Mesenchymal stem cell (in vitro differentiated cells and primary cell): ENCODE measurements around the gene HLA-DRA.
"Not testable (repeated sequence)": the region's sequence is repeated elsewhere in the genome, so short reads cannot be mapped to it uniquely, and the experiment has no call there.

Source experiments
- DNase-seq: peaks from one replicate; pipeline ENCODE4 v3.0.0-alpha.2; 2013
- H2AFZ ChIP-seq: one replicate; pipeline ENCODE4 v1.6.1; 2013; ENCODE audit warnings: low read depth, mild to moderate bottlenecking, control low read depth, inconsistent platforms, low read length, moderate library complexity
- H2AK5ac ChIP-seq: 2 replicates; pipeline ENCODE4 v1.6.1; 2013; ENCODE audit warnings: low read length, moderate library complexity, mild to moderate bottlenecking, inconsistent platforms; ENCODE audit not compliant: severe bottlenecking
- H2BK120ac ChIP-seq: one replicate; pipeline ENCODE4 v1.6.1; 2013; ENCODE audit warnings: low read depth, mild to moderate bottlenecking, inconsistent platforms, low read length, moderate library complexity
- H2BK12ac ChIP-seq, 2 experiments: one replicate each; pipeline ENCODE4 v1.6.1; 2013; ENCODE audit warnings: inconsistent platforms in 2 of 2, low read length in 2 of 2, mild to moderate bottlenecking in 2 of 2, moderate library complexity in 2 of 2, control low read depth in 1 of 2
- H2BK15ac ChIP-seq: one replicate; pipeline ENCODE4 v1.6.1; 2013; ENCODE audit warnings: mild to moderate bottlenecking, low read depth, inconsistent platforms; ENCODE audit not compliant: poor library complexity, severe bottlenecking
- H2BK5ac ChIP-seq: 2 replicates; pipeline ENCODE4 v1.6.1; 2013; ENCODE audit warnings: low read depth, mild to moderate bottlenecking, low read length, control low read depth, inconsistent platforms; ENCODE audit not compliant: poor library complexity, severe bottlenecking
- H3K14ac ChIP-seq, 2 experiments: one replicate each; pipeline ENCODE4 v1.6.1; 2013; ENCODE audit warnings: inconsistent platforms in 2 of 2, low read length in 2 of 2, control low read depth in 1 of 2, mild to moderate bottlenecking in 1 of 2, moderate library complexity in 1 of 2
- H3K18ac ChIP-seq, 2 experiments: one replicate each; pipeline ENCODE4 v1.6.1; 2013; ENCODE audit warnings: inconsistent platforms in 2 of 2, low read length in 2 of 2, control low read depth in 1 of 2, low read depth in 1 of 2, mild to moderate bottlenecking in 1 of 2
- H3K23ac ChIP-seq, 2 experiments: one replicate each; pipeline ENCODE4 v1.6.1; 2013; ENCODE audit warnings: inconsistent platforms in 2 of 2, low read length in 2 of 2, mild to moderate bottlenecking in 2 of 2, moderate library complexity in 2 of 2, control low read depth in 1 of 2
- H3K27ac ChIP-seq: 2 replicates; pipeline ENCODE4 v1.5.1; 2013; ENCODE audit warnings: mild to moderate bottlenecking, moderate library complexity, low read length, control low read depth, inconsistent platforms; ENCODE audit not compliant: poor library complexity, severe bottlenecking
- H3K27me3 ChIP-seq, 2 experiments: 2 replicates each; pipeline versions ENCODE4 v1.6.1 to v1.7.0; 2013; ENCODE audit warnings: low read length in 2 of 2, mild to moderate bottlenecking in 2 of 2, moderate library complexity in 2 of 2, control low read depth in 1 of 2, inconsistent platforms in 1 of 2; ENCODE audit not compliant: control insufficient read depth in 1 of 2, insufficient read depth in 1 of 2
- H3K36me3 ChIP-seq, 2 experiments: 2 replicates each; pipeline versions ENCODE4 v1.6.1 to v1.7.0; 2013; ENCODE audit warnings: low read length in 2 of 2, control low read depth in 1 of 2, inconsistent platforms in 1 of 2, low read depth in 1 of 2, mild to moderate bottlenecking in 1 of 2; ENCODE audit not compliant: insufficient read depth in 2 of 2, control insufficient read depth in 1 of 2
- H3K4ac ChIP-seq, 2 experiments: one replicate each; pipeline ENCODE4 v1.6.1; 2013; ENCODE audit warnings: inconsistent platforms in 2 of 2, low read length in 2 of 2, mild to moderate bottlenecking in 2 of 2, moderate library complexity in 2 of 2, control low read depth in 1 of 2, low read depth in 1 of 2
- H3K4me1 ChIP-seq: 2 replicates; pipeline ENCODE4 v1.6.1; 2013; ENCODE audit warnings: low read depth, low read length, control low read depth; ENCODE audit not compliant: control insufficient read depth, insufficient read depth
- H3K4me2 ChIP-seq: 2 replicates; pipeline ENCODE4 v1.6.1; 2013; ENCODE audit warnings: low read length, mild to moderate bottlenecking, inconsistent platforms; ENCODE audit not compliant: poor library complexity, severe bottlenecking
- H3K4me3 ChIP-seq, 2 experiments: 2 replicates each; pipeline versions ENCODE4 v1.5.1 to v1.7.0; 2013; ENCODE audit warnings: low read length in 2 of 2, mild to moderate bottlenecking in 2 of 2, control low read depth in 1 of 2, low read depth in 1 of 2; ENCODE audit not compliant: insufficient read depth in 1 of 2
- H3K79me1 ChIP-seq: replicated peaks from 2 replicates; pipeline ENCODE4 v1.6.1; 2013; ENCODE audit warnings: mild to moderate bottlenecking, control low read depth, low read length, inconsistent platforms; ENCODE audit not compliant: poor library complexity, severe bottlenecking
- H3K9ac ChIP-seq: 2 replicates; pipeline ENCODE4 v1.7.0; 2013; ENCODE audit warnings: mild to moderate bottlenecking, low read length, moderate library complexity
- H3K9me3 ChIP-seq: 2 replicates; pipeline ENCODE4 v1.7.0; 2013; ENCODE audit warnings: mild to moderate bottlenecking, low read length; ENCODE audit not compliant: control insufficient read depth
- H4K8ac ChIP-seq: one replicate; pipeline ENCODE4 v1.6.1; 2013; ENCODE audit warnings: inconsistent platforms, mild to moderate bottlenecking, low read length, moderate library complexity
- H4K91ac ChIP-seq: one replicate; pipeline ENCODE4 v1.6.1; 2013; ENCODE audit warnings: mild to moderate bottlenecking, low read length, inconsistent platforms
- WGBS: methylation state at CpG from one replicate; pipeline ENCODE4 v1.1.7; 2013; ENCODE audit warnings: mixed read lengths; 5-methylcytosine and 5-hydroxymethylcytosine counted together

The HLA-DRA gene

GRCh38 chr6:32431142-32431541, 8.5 kb upstream of the HLA-DRA start:
- DNase-seq = no peak
- 30% methylated on average over 1 of the region's 3 CpGs for WGBS

GRCh38 chr6:32432050-32432450, 7.6 kb upstream of the HLA-DRA start:
- Histone ChIP-seq H2BK15ac (no peak overlapping the region), H4K8ac (no peak overlapping the region), H3K79me1 (no peaks in the 10 kb centered on the region), H2BK120ac (no peak overlapping the region), H3K4ac (no peak overlapping the region), H2AFZ (no peak overlapping the region), H3K36me3 (no peaks in the 10 kb centered on the region), H3K4me2 (no peak overlapping the region), H2AK5ac (no peak overlapping the region), H2BK5ac (no peak overlapping the region), H3K9ac (no peak overlapping the region), H3K27ac (no peak overlapping the region), H3K27me3 (peaks cover 35 to 37% of the 10 kb centered on the region in 2 experiments), H3K4me3 (no peak overlapping the region), H3K18ac (no peak overlapping the region), H2BK12ac (no peak overlapping the region), H3K9me3 (no peaks in the 10 kb centered on the region), H3K4me1 (no peaks in the 10 kb centered on the region), H3K23ac (no peak overlapping the region), H3K14ac (no peak overlapping the region), H4K91ac (no peak overlapping the region)
- DNase-seq = peak; percentile 33
- WGBS = no CpG with 5 or more reads among the region's 1 CpG

More at GRCh38 chr6:32431142-32431541, 8.5 kb upstream of the HLA-DRA start:
- Histone ChIP-seq H2BK5ac (no peak overlapping the region), H2AFZ (no peak overlapping the region), H3K27ac (no peak overlapping the region), H2BK120ac (no peak overlapping the region), H3K79me1 (no peaks in the 10 kb centered on the region), H4K8ac (no peak overlapping the region), H2AK5ac (no peak overlapping the region), H2BK15ac (no peak overlapping the region), H3K18ac (no peak overlapping the region), H4K91ac (no peak overlapping the region), H3K4me2 (no peak overlapping the region), H3K23ac (no peak overlapping the region), H3K4me3 (no peak overlapping the region), H3K4ac (no peak overlapping the region), H3K4me1 (no peaks in the 10 kb centered on the region), H2BK12ac (no peak overlapping the region), H3K9ac (no peak overlapping the region), H3K27me3 (peaks cover 26 to 37% of the 10 kb centered on the region in 2 experiments), H3K36me3 (no peaks in the 10 kb centered on the region), H3K14ac (no peak overlapping the region), H3K9me3 (no peaks in the 10 kb centered on the region)

DNA sequence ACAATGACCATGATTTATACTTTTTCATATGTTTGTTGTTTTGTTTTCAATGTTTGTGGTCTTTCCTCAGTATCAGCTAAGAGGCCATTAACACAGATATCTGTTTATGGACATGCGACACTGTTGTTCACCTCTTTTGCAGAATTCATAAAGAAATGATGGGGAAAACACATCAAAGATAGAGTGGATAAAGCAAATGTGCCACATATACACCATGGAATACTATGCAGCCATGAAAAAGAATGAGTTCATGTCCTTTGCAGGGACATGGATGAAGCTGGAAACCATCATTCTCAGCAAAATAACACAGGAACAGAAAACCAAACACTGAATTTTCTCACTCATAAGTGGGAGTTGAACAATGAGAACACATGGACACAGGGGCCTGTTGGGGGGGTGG, 5.7 kb upstream of the HLA-DRA start:
- not testable (repeated sequence) for H2BK5ac ChIP-seq, H2BK120ac ChIP-seq, H3K27ac ChIP-seq, H3K4me3 ChIP-seq, H4K91ac ChIP-seq, H2AK5ac ChIP-seq, H3K79me1 ChIP-seq, H3K9me3 ChIP-seq, H3K36me3 ChIP-seq, H3K18ac ChIP-seq, H3K14ac ChIP-seq, H2BK15ac ChIP-seq, H3K4ac ChIP-seq, H3K4me2 ChIP-seq, H2BK12ac ChIP-seq, H2AFZ ChIP-seq, H3K9ac ChIP-seq, DNase-seq, H4K8ac ChIP-seq, H3K4me1 ChIP-seq, H3K23ac ChIP-seq
- WGBS = no CpG with 5 or more reads among the region's 1 CpG
- H3K27me3 ChIP-seq = peaks cover 34 to 35% of the 10 kb centered on the region in 2 experiments

DNA sequence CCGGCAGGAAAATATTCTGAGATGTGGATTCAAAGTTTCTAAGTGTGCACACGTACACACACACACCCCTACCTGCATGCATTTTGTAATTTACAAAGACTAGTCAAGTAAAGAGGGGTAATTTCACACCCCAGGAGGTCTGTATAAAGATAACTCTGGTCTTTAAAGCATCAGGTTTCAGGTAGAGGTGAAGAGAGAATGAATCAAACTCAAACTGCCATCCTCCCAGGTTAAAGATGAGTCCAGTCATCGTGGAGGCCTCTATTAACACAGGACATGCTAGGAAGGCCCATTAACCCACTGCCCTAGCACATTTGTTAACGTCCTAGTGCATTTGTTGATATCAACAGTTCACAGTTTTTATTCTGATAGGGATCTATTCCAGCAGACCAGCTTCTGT, 3.5 kb upstream of the HLA-DRA start:
- Histone ChIP-seq H2BK12ac (no peak overlapping the region), H2AK5ac (no peak overlapping the region), H3K23ac (no peak overlapping the region), H3K79me1 (no peaks in the 10 kb centered on the region), H2AFZ (no peak overlapping the region), H3K27me3 (peaks cover 20 to 25% of the 10 kb centered on the region in 2 experiments), H3K27ac (no peak overlapping the region), H2BK120ac (no peak overlapping the region), H3K9me3 (no peaks in the 10 kb centered on the region), H3K4ac (no peak overlapping the region), H4K91ac (no peak overlapping the region), H4K8ac (no peak overlapping the region), H3K36me3 (no peaks in the 10 kb centered on the region), H3K14ac (no peak overlapping the region), H3K4me2 (no peak overlapping the region), H3K4me3 (no peak overlapping the region), H3K9ac (no peak overlapping the region), H2BK5ac (no peak overlapping the region), H3K4me1 (no peaks in the 10 kb centered on the region), H3K18ac (no peak overlapping the region), H2BK15ac (no peak overlapping the region)
- no peak for DNase-seq
- 33% methylated on average over 3 of the region's 4 CpGs for WGBS
